Keratinocyte (primary cell): ENCODE measurements around the gene DPYD. TPM values are rescaled to one million over a fixed set of nuclear protein-coding genes. Genes with fewer than 3 reads are reported as not detected.
A peak's percentile ranks its signal among the peaks of the same experiment; 100 is the strongest.

ENCODE experiments used
- DNase-seq: peaks from one replicate; pipeline ENCODE4 v3.0.0-alpha.2; 2011; ENCODE audit warnings: low read depth, missing footprints, low spot score
- FAIRE-seq: peaks from 2 replicates; lab custom pipeline; 2011; peaks lifted over from hg19 to GRCh38; lab: Jason Lieb, UNC
- H2AFZ ChIP-seq: 2 replicates; pipeline ENCODE4 v1.6.0; 2012; ENCODE audit warnings: low read length, control low read depth, inconsistent platforms; ENCODE audit not compliant: control insufficient read depth
- H3K27ac ChIP-seq: 2 replicates; pipeline ENCODE4 v1.5.1; 2011; ENCODE audit warnings: low read length; ENCODE audit not compliant: control insufficient read depth, insufficient read depth
- H3K27me3 ChIP-seq: 3 replicates; pipeline ENCODE4 v1.6.0; 2011; ENCODE audit warnings: low read length; ENCODE audit not compliant: control insufficient read depth, insufficient read depth; ENCODE audit errors: extremely low read depth
- H3K36me3 ChIP-seq, 2 experiments: 2 replicates in 1 of 2; 3 replicates in 1 of 2; pipeline ENCODE4 v1.5.1; 2011; ENCODE audit warnings: low read length in 2 of 2, mild to moderate bottlenecking in 1 of 2; ENCODE audit not compliant: control insufficient read depth in 2 of 2, insufficient read depth in 2 of 2; ENCODE audit errors: extremely low read depth in 1 of 2
- H3K4me1 ChIP-seq: 3 replicates; pipeline ENCODE4 v1.5.1; 2011; ENCODE audit warnings: low read length; ENCODE audit not compliant: control insufficient read depth, insufficient read depth; ENCODE audit errors: extremely low read depth
- H3K4me2 ChIP-seq: 3 replicates; pipeline ENCODE4 v1.6.0; 2011; ENCODE audit warnings: low read depth, low read length; ENCODE audit not compliant: control insufficient read depth, insufficient read depth; ENCODE audit errors: extremely low read depth
- H3K4me3 ChIP-seq, 3 experiments: fragments of 200-600 bp in 1 of 3; sonication (generic) in 1 of 3; 2 replicates in 2 of 3; 3 replicates in 1 of 3; pipeline ENCODE4 v1.5.1; 2011 to 2016; ENCODE audit warnings: low read length in 3 of 3, mild to moderate bottlenecking in 3 of 3, control low read depth in 2 of 3, inconsistent platforms in 1 of 3, low read depth in 1 of 3, mixed read lengths in 1 of 3, mixed run types in 1 of 3, moderate library complexity in 1 of 3; ENCODE audit not compliant: control insufficient read depth in 2 of 3, insufficient read depth in 2 of 3; ENCODE audit errors: extremely low read depth in 1 of 3
- H3K79me2 ChIP-seq: 2 replicates; pipeline ENCODE4 v1.6.0; 2012; ENCODE audit warnings: low read length; ENCODE audit not compliant: control insufficient read depth, insufficient read depth
- H3K9ac ChIP-seq: 3 replicates; pipeline ENCODE4 v1.6.0; 2011; ENCODE audit warnings: low read length; ENCODE audit not compliant: control insufficient read depth, insufficient read depth; ENCODE audit errors: extremely low read depth
- H3K9me1 ChIP-seq: 3 replicates; pipeline ENCODE4 v1.6.0; 2011; ENCODE audit warnings: low read length; ENCODE audit not compliant: control insufficient read depth, insufficient read depth; ENCODE audit errors: extremely low read depth
- H3K9me3 ChIP-seq: 2 replicates; pipeline ENCODE4 v1.5.1; 2012; ENCODE audit warnings: low read depth, low read length; ENCODE audit not compliant: control insufficient read depth
- H4K20me1 ChIP-seq: 3 replicates; pipeline ENCODE4 v1.6.0; 2011; ENCODE audit warnings: low read length; ENCODE audit not compliant: control insufficient read depth, insufficient read depth; ENCODE audit errors: extremely low read depth
- EZH2 ChIP-seq: IDR thresholded peaks from one replicate; pipeline ENCODE4 v1.6.1; 2012; ENCODE audit warnings: inconsistent platforms, mild to moderate bottlenecking, low read length, moderate library complexity
- dilution Hi-C: fragments of 300-500 bp; cut with MboI; formaldehyde crosslinking; loops from one replicate; pipeline ENCODE4 v1.7.0; 2020; ENCODE audit warnings: low sequenced_read_pairs; ENCODE audit not compliant: extremely low pct_ligation_motif_present
- polyA plus RNA-seq, 5 experiments: library from polyadenylated mRNA; depleted of rRNA in 3 of 5; stranded (reverse) in 3 of 5; stranded (forward) in 1 of 5; unstranded in 1 of 5; fragments of >200 nt; gene quantifications; 1 replicate in 1 of 5; 2 replicates in 3 of 5; 3 replicates in 1 of 5; pipeline versions ENCODE4 v1.2.1 to v1.2.3, GENCODE V29; 2011 to 2012; ENCODE audit warnings: missing spikeins in 2 of 5, low read depth in 1 of 5, low replicate concordance in 1 of 5
- TF ChIP-seq, protein P1 (sequence below), 3 experiments: IDR thresholded peaks in 1 of 3; conservative IDR thresholded peaks in 1 of 3; optimal IDR thresholded peaks in 1 of 3; 2 replicates in 2 of 3; 3 replicates in 1 of 3; pipeline versions ENCODE3 to v1.5.1; 2011; ENCODE audit warnings: low read length in 3 of 3, mild to moderate bottlenecking in 3 of 3, moderate library complexity in 2 of 3, control low read depth in 1 of 3, inconsistent platforms in 1 of 3; ENCODE audit not compliant: insufficient read depth in 2 of 3; ENCODE audit errors: extremely low read depth in 1 of 3

The DPYD gene
- polyA plus RNA-seq, 1 donor (not counting 4 experiments of a cell fraction or from before 2014, with no cell fraction given), result 1.9 TPM

DNA sequence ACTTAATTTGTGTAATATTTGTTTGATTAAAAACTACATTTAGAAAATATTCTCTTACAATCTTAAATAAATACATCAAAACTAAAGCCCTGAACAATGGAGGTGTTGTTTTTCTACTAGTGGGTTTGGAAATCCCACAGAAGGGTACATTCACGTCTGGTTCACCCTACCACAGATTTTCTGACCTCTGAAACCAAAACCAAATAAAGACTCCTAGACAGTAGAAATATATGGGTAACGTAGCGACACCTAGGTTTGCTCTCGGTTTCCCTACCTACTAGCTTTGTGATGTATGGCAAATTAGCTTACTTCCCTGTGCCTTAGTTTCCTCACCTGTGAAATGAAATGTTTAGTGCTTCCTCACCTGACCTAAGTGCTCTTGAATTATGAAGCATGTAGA, 312.6 kb downstream of the DPYD start:
- H3K27ac ChIP-seq, result no peak overlapping the region
- H3K79me2 ChIP-seq, result no peaks in the 10 kb centered on the region
- no peak overlapping the region for H3K9ac ChIP-seq
- no peaks in the 10 kb centered on the region for H3K27me3 ChIP-seq
- H3K4me3 ChIP-seq, result no peak overlapping the region
- no peaks in the 10 kb centered on the region for H4K20me1 ChIP-seq
- no peaks in the 10 kb centered on the region for H3K9me3 ChIP-seq
- H3K9me1 ChIP-seq, result no peaks in the 10 kb centered on the region
- H3K4me2 ChIP-seq, result no peak overlapping the region
- no peak overlapping the region for H2AFZ ChIP-seq
- H3K36me3 ChIP-seq, result no peaks in the 10 kb centered on the region
- dilution Hi-C loops, result no loop called here
- no peaks in the 10 kb centered on the region for H3K4me1 ChIP-seq
- DNase-seq, result no peak
- no peak for TF ChIP-seq EZH2
- TF ChIP-seq, protein P1, sequence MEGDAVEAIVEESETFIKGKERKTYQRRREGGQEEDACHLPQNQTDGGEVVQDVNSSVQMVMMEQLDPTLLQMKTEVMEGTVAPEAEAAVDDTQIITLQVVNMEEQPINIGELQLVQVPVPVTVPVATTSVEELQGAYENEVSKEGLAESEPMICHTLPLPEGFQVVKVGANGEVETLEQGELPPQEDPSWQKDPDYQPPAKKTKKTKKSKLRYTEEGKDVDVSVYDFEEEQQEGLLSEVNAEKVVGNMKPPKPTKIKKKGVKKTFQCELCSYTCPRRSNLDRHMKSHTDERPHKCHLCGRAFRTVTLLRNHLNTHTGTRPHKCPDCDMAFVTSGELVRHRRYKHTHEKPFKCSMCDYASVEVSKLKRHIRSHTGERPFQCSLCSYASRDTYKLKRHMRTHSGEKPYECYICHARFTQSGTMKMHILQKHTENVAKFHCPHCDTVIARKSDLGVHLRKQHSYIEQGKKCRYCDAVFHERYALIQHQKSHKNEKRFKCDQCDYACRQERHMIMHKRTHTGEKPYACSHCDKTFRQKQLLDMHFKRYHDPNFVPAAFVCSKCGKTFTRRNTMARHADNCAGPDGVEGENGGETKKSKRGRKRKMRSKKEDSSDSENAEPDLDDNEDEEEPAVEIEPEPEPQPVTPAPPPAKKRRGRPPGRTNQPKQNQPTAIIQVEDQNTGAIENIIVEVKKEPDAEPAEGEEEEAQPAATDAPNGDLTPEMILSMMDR (optimal IDR thresholded peaks at IDR 0.05 in 1 of 3, IDR thresholded peaks at IDR 0.05 in 1 of 3, conservative IDR thresholded peaks at IDR 0.05 in 1 of 3; ENCODE audit: extremely low read depth in 1 of 3, insufficient read depth in 2 of 3, low read length in 3 of 3), result no peak
- no peak for FAIRE-seq

DNA sequence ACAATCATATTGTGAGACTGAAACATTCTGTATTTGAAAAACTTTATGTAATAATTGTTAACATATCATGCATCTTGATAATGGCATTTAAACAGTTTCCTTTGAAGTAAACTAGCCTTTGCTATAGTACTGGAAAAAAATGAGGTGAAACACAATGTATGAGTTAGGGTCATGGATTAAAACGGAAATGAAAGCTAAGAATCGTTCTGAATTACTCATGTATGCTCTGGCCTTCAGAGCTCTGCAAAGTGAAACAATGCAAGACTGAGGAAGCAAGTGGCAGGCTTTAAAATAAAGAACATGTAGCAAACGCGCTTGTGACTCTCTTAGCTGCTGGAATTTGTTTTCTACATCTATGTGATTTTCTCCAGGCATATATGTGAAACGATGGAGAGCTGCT, 317.1 kb downstream of the DPYD start:
- no peaks in the 10 kb centered on the region for H3K9me3 ChIP-seq
- no peak overlapping the region for H3K4me3 ChIP-seq
- no peak for TF ChIP-seq EZH2
- TF ChIP-seq, protein P1 (optimal IDR thresholded peaks at IDR 0.05 in 1 of 3, IDR thresholded peaks at IDR 0.05 in 1 of 3, conservative IDR thresholded peaks at IDR 0.05 in 1 of 3; ENCODE audit: extremely low read depth in 1 of 3, insufficient read depth in 2 of 3, low read length in 3 of 3), result no peak
- H4K20me1 ChIP-seq, result no peaks in the 10 kb centered on the region
- H3K27ac ChIP-seq, result no peak overlapping the region
- no peaks in the 10 kb centered on the region for H3K9me1 ChIP-seq
- no peak overlapping the region for H3K9ac ChIP-seq
- H3K4me1 ChIP-seq, result no peaks in the 10 kb centered on the region
- no peaks in the 10 kb centered on the region for H3K79me2 ChIP-seq
- H3K4me2 ChIP-seq, result no peak overlapping the region
- DNase-seq (no peak), FAIRE-seq (peak; percentile 60)
- no peaks in the 10 kb centered on the region for H3K36me3 ChIP-seq
- no peaks in the 10 kb centered on the region for H3K27me3 ChIP-seq
- no peak overlapping the region for H2AFZ ChIP-seq
- dilution Hi-C loops, result no loop called here
